Endothelial cell of coronary artery (primary cell): ENCODE measurements around the gene ASXL3. TPM values are rescaled to one million over a fixed set of nuclear protein-coding genes. Genes with fewer than 3 reads are reported as not detected.

Source experiments
- total RNA-seq: library from RNA; depleted of rRNA; stranded (reverse); fragments of >200 nt; gene quantifications from 2 replicates; pipeline ENCODE4 v1.2.3, GENCODE V29; 2014

ASXL3 gene
- 0.18 TPM in 1 of 2 replicates, not detected in the other for total RNA-seq

GRCh38 chr18:33577685-33578517, at the start of gene ASXL3:
Gene ASXL3, plus strand, starts transcription at chr18:33578219. Its CDS starts 413 bp downstream, at chr18:33578632.

Other genes with a start within 250 kb of the ASXL3 start
- gene CCDC178, start 137.5 kb upstream of the ASXL3 start, total RNA-seq: 0.63 TPM in 1 of 2 replicates, not detected in the other